Esophagus (tissue), 2 donors: Measurements from ENCODE around the gene OPRL1. TPM values are rescaled to one million over a fixed set of nuclear protein-coding genes. Genes with fewer than 3 reads are reported as not detected.

ENCODE experiments used
- H3K27ac ChIP-seq, 2 donors: one replicate each; pipeline ENCODE4 v1.5.1; 2013; ENCODE audit warnings: low read depth in 2 of 2, mild to moderate bottlenecking in 2 of 2, inconsistent platforms in 1 of 2, low read length in 1 of 2, moderate library complexity in 1 of 2
- H3K27me3 ChIP-seq, 2 donors: one replicate each; pipeline ENCODE4 v1.6.1; 2013; ENCODE audit warnings: low read length in 2 of 2, control low read depth in 1 of 2, mild to moderate bottlenecking in 1 of 2; ENCODE audit not compliant: insufficient read depth in 2 of 2, control insufficient read depth in 1 of 2
- H3K36me3 ChIP-seq, 2 donors: one replicate each; pipeline ENCODE4 v1.6.1; 2013; ENCODE audit warnings: low read length in 1 of 2; ENCODE audit not compliant: control insufficient read depth in 2 of 2, insufficient read depth in 2 of 2
- H3K4me1 ChIP-seq, 2 donors: one replicate each; pipeline ENCODE4 v1.6.1; 2013; ENCODE audit warnings: low read length in 1 of 2; ENCODE audit not compliant: control insufficient read depth in 2 of 2, insufficient read depth in 2 of 2
- H3K4me3 ChIP-seq, 2 donors: one replicate each; pipeline ENCODE4 v1.5.1; 2013; ENCODE audit warnings: low read length in 2 of 2, mild to moderate bottlenecking in 2 of 2, low read depth in 1 of 2, moderate library complexity in 1 of 2
- H3K9me3 ChIP-seq, 2 donors: one replicate each; pipeline ENCODE4 v1.6.1; 2013; ENCODE audit warnings: mild to moderate bottlenecking in 2 of 2, low read depth in 1 of 2, low read length in 1 of 2, moderate library complexity in 1 of 2; ENCODE audit not compliant: control insufficient read depth in 2 of 2, insufficient read depth in 1 of 2
- WGBS, 2 donors: extraction: QIAGEN DNeasy Blood & Tissue Kit; methylation state at CpG; one replicate each; pipeline ENCODE4 v1.1.7; 2013; 5-methylcytosine and 5-hydroxymethylcytosine counted together
- polyA plus RNA-seq, 2 donors: library from polyadenylated mRNA; stranded (reverse); fragments of 200-250 nt; gene quantifications; one replicate each; pipeline ENCODE4 v1.2.3, GENCODE V29; 2013
- donor health status: healthy with polysubstance abuse.
- donor health status: Bipolar disorder and iron deficiency.

OPRL1 gene
- polyA plus RNA-seq, 2 donors, result 0.13 to 0.14 TPM

- no peaks in the 10 kb centered on the region for H3K36me3 ChIP-seq
- no peaks in the 10 kb centered on the region for H3K9me3 ChIP-seq
- 75 to 83% methylated on average over 14 of the region's 14 CpGs for WGBS, 2 donors
- H3K27ac ChIP-seq, result no peak overlapping the region
- peaks cover 0 to 10% of the 10 kb centered on the region in 2 donors for H3K27me3 ChIP-seq
- peaks cover 0 to 3% of the 10 kb centered on the region in 2 donors for H3K4me1 ChIP-seq
- no peak overlapping the region for H3K4me3 ChIP-seq
Observed at GRCh38 chr20:64099880-64100565, 20.1 kb downstream of the OPRL1 start.

GRCh38 chr20:64100566-64100888 lies 20.6 kb downstream of the OPRL1 start:
- no peak overlapping the region for H3K4me3 ChIP-seq
- H3K4me1 ChIP-seq, result peaks cover 0 to 3% of the 10 kb centered on the region in 2 donors
- H3K27me3 ChIP-seq, result peaks cover 0 to 10% of the 10 kb centered on the region in 2 donors
- H3K9me3 ChIP-seq, result no peaks in the 10 kb centered on the region
- H3K36me3 ChIP-seq, result no peaks in the 10 kb centered on the region
- 69 to 72% methylated on average over 4 of the region's 4 CpGs for WGBS, 2 donors
- no peak overlapping the region for H3K27ac ChIP-seq

GRCh38 chr20:64100946-64101688 lies 21.2 kb downstream of the OPRL1 start:
- H3K4me3 ChIP-seq, result no peak overlapping the region
- 84% methylated on average over 9 of the region's 9 CpGs for WGBS, 2 donors
- H3K9me3 ChIP-seq, result no peaks in the 10 kb centered on the region
- no peaks in the 10 kb centered on the region for H3K36me3 ChIP-seq
- H3K27ac ChIP-seq, result no peak overlapping the region
- H3K27me3 ChIP-seq, result peaks cover 0 to 10% of the 10 kb centered on the region in 2 donors
- peaks cover 0 to 3% of the 10 kb centered on the region in 2 donors for H3K4me1 ChIP-seq

GRCh38 chr20:64101731-64102621 lies 22.1 kb downstream of the OPRL1 start:
- no peaks in the 10 kb centered on the region for H3K36me3 ChIP-seq
- 6 to 9% methylated on average over 53 to 64 of the region's 64 CpGs for WGBS, 2 donors
- H3K4me3 ChIP-seq, result peak overlapping the region in 1 of 2 donors; percentile 29
- H3K27me3 ChIP-seq, result peaks cover 0 to 10% of the 10 kb centered on the region in 2 donors
- no peaks in the 10 kb centered on the region for H3K9me3 ChIP-seq
- peaks cover 0 to 3% of the 10 kb centered on the region in 2 donors for H3K4me1 ChIP-seq
- no peak overlapping the region for H3K27ac ChIP-seq

- H3K27ac ChIP-seq, result no peak overlapping the region
- peak overlapping the region in 1 of 2 donors; percentile 29 for H3K4me3 ChIP-seq
- WGBS, 2 donors, result 20 to 21% methylated on average over 28 to 30 of the region's 30 CpGs
- H3K9me3 ChIP-seq, result no peaks in the 10 kb centered on the region
- no peaks in the 10 kb centered on the region for H3K36me3 ChIP-seq
- H3K4me1 ChIP-seq, result peaks cover 0 to 3% of the 10 kb centered on the region in 2 donors
- peaks cover 0 to 10% of the 10 kb centered on the region in 2 donors for H3K27me3 ChIP-seq
Observed at GRCh38 chr20:64102647-64103354, 22.9 kb downstream of the OPRL1 start.

- H3K4me3 ChIP-seq, result no peak overlapping the region
- peaks cover 0 to 3% of the 10 kb centered on the region in 2 donors for H3K4me1 ChIP-seq
- H3K27me3 ChIP-seq, result peaks cover 0 to 12% of the 10 kb centered on the region in 2 donors
- H3K36me3 ChIP-seq, result no peaks in the 10 kb centered on the region
- H3K27ac ChIP-seq, result no peak overlapping the region
- no peaks in the 10 kb centered on the region for H3K9me3 ChIP-seq
- 66% methylated on average over 20 of the region's 20 CpGs for WGBS, 2 donors
Observed at GRCh38 chr20:64103871-64104666, 24.2 kb downstream of the OPRL1 start.

- no peaks in the 10 kb centered on the region for H3K36me3 ChIP-seq
Observed at GRCh38 chr20:64104667-64105451, 25.0 kb downstream of the OPRL1 start.

GRCh38 chr20:64105846-64106434 lies 26.1 kb downstream of the OPRL1 start:
- Histone ChIP-seq H3K27me3 (peaks cover 0 to 12% of the 10 kb centered on the region in 2 donors), H3K4me1 (peaks cover 0 to 3% of the 10 kb centered on the region in 2 donors), H3K36me3 (no peaks in the 10 kb centered on the region), H3K9me3 (no peaks in the 10 kb centered on the region), H3K27ac (no peak overlapping the region), H3K4me3 (no peak overlapping the region)
- 90 to 91% methylated on average over 39 of the region's 39 CpGs for WGBS, 2 donors

More at GRCh38 chr20:64104667-64105451, 25.0 kb downstream of the OPRL1 start:
- Histone ChIP-seq H3K27me3 (peaks cover 0 to 12% of the 10 kb centered on the region in 2 donors), H3K4me1 (peaks cover 0 to 3% of the 10 kb centered on the region in 2 donors), H3K4me3 (no peak overlapping the region), H3K9me3 (no peaks in the 10 kb centered on the region), H3K27ac (no peak overlapping the region)
- WGBS, 2 donors, result 83 to 84% methylated on average over 23 to 25 of the region's 25 CpGs
